Hematopoietic multipotent progenitor cell treated with erythropoietin and hydrocortisone succinate and interleukin-3 and kit ligand, for 8 days (in vitro differentiated cells): ENCODE measurements around the gene OIP5.
A peak's percentile ranks its signal among the peaks of the same experiment; 100 is the strongest.
"Not testable (repeated sequence)": the region's sequence is repeated elsewhere in the genome, so short reads cannot be mapped to it uniquely, and the experiment has no call there.

ENCODE experiments used
- DNase-seq: peaks from one replicate; pipeline ENCODE4 v3.0.0-alpha.2; 2015

Gene OIP5

GRCh38 chr15:41301139-41301538 is 31.3 kb downstream of the OIP5 start:
- DNase-seq, result not testable (repeated sequence)

- no peak for DNase-seq
Measured at GRCh38 chr15:41292521-41292920, 39.9 kb downstream of the OIP5 start.

GRCh38 chr15:41291065-41291631 is 41.2 kb downstream of the OIP5 start:
- no peak for DNase-seq

GRCh38 chr15:41289953-41290352 is 42.4 kb downstream of the OIP5 start:
- DNase-seq, result no peak

GRCh38 chr15:41288464-41288863 is 43.9 kb downstream of the OIP5 start:
- no peak for DNase-seq

GRCh38 chr15:41286665-41287333 is 45.6 kb downstream of the OIP5 start:
- DNase-seq, result no peak

GRCh38 chr15:41285285-41285684 is 47.1 kb downstream of the OIP5 start:
- DNase-seq, result no peak

GRCh38 chr15:41284427-41285177 is 47.8 kb downstream of the OIP5 start:
- peak; percentile 54 for DNase-seq

- peak; percentile 100 for DNase-seq
Measured at GRCh38 chr15:41283653-41284426, 48.6 kb downstream of the OIP5 start.

- not testable (repeated sequence) for DNase-seq
Measured at GRCh38 chr15:41282980-41283652, 49.3 kb downstream of the OIP5 start.

- DNase-seq, result not testable (repeated sequence)
Measured at GRCh38 chr15:41282436-41282835, 50.0 kb downstream of the OIP5 start.

- no peak for DNase-seq
Measured at GRCh38 chr15:41281236-41281635, 51.2 kb downstream of the OIP5 start.

GRCh38 chr15:41279535-41280283 is 52.7 kb downstream of the OIP5 start:
- DNase-seq, result no peak

GRCh38 chr15:41278319-41278718 is 54.1 kb downstream of the OIP5 start:
- no peak for DNase-seq

- peak; percentile 38 for DNase-seq
Measured at GRCh38 chr15:41276831-41277230, 55.6 kb downstream of the OIP5 start.

GRCh38 chr15:41269887-41270286 is 62.5 kb downstream of the OIP5 start:
- DNase-seq, result no peak

GRCh38 chr15:41263891-41264351 is 68.5 kb downstream of the OIP5 start:
- no peak for DNase-seq

GRCh38 chr15:41262571-41262970 is 69.8 kb downstream of the OIP5 start:
- DNase-seq, result no peak

- not testable (repeated sequence) for DNase-seq
Measured at GRCh38 chr15:41260924-41261323, 71.5 kb downstream of the OIP5 start.

- no peak for DNase-seq
Measured at GRCh38 chr15:41259546-41260189, 72.7 kb downstream of the OIP5 start.
